Peyer's patch (tissue), 4 donors: ENCODE measurements around the gene TMEM125.

Experiments used
- POLR2A ChIP-seq, 2 donors: fragments of 450-650 bp; IDR thresholded peaks; one replicate each; pipeline ENCODE4 v1.5.1; 2017; ENCODE audit warnings: antibody characterized with exemption in 2 of 2, mild to moderate bottlenecking in 2 of 2, moderate library complexity in 2 of 2
- TF ChIP-seq, protein P1 (sequence below), 6 experiments: fragments of 450-650 bp in 4 of 6; fragments of 200-600 bp in 2 of 6; sonication (generic) in 1 of 6; IDR thresholded peaks; one replicate each; pipeline ENCODE4 v1.5.1; 2017 to 2019; ENCODE audit warnings: antibody characterized with exemption in 6 of 6, mild to moderate bottlenecking in 3 of 6, moderate library complexity in 1 of 6

DNA sequence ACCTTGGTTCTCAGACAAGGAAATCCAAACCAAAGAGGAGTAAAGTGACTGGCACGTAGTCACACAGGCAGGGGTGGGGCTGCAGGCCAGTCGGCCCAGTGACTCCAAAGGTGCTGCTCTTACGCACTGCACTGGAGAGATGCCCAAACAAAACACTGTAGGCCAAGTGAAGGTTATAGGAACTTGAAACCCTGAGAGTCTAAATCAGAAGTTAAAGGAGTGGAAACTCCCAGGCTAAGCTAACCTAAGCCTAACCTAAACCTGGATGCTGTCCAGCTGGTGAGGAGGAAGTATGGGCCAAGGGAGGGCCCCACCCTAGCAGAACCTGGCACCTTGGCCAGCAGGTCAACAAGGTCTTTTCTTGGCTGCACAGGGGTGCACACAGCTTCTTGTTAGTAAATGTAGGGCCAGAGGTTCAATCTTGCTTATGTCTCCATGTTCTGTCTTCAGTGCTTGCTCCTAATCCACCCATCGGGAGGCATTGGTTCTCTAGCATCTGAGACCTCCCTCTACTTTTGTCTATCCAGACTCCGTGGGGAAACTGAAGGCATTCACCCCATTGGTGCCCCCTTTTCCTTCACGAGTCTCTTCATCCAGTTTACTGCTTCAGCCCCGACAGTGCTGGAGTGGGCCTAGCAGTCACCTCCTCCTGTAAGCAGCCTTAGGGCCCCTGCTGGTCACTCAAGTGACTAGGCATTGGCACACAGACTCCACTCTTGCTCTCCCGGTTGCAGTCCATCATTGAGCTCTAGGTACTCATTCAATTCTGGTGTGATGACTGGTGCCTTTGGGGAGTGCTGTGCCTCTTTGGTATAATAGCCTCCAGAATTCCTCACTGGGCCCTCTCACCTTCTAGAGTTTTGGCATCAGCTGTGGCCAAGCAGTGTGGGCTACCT is 12.9 kb upstream of the TMEM125 start:
- TF ChIP-seq, protein P1, sequence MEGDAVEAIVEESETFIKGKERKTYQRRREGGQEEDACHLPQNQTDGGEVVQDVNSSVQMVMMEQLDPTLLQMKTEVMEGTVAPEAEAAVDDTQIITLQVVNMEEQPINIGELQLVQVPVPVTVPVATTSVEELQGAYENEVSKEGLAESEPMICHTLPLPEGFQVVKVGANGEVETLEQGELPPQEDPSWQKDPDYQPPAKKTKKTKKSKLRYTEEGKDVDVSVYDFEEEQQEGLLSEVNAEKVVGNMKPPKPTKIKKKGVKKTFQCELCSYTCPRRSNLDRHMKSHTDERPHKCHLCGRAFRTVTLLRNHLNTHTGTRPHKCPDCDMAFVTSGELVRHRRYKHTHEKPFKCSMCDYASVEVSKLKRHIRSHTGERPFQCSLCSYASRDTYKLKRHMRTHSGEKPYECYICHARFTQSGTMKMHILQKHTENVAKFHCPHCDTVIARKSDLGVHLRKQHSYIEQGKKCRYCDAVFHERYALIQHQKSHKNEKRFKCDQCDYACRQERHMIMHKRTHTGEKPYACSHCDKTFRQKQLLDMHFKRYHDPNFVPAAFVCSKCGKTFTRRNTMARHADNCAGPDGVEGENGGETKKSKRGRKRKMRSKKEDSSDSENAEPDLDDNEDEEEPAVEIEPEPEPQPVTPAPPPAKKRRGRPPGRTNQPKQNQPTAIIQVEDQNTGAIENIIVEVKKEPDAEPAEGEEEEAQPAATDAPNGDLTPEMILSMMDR (IDR thresholded peaks at IDR 0.05), result no peak
- peak in 1 of 2 donors; percentile 11 for TF ChIP-seq POLR2A (IDR thresholded peaks at IDR 0.05)
